Fibroblast of lung (primary cell): ENCODE results near the gene DGAT2. TPM values are rescaled to one million over a fixed set of nuclear protein-coding genes. Genes with fewer than 3 reads are reported as not detected.

ENCODE experiments used
- DNase-seq, 2 donors: peaks; one replicate each; pipeline versions ENCODE4 v3.0.0 to v3.0.0-alpha.2; 2010; ENCODE audit warnings: low read depth in 2 of 2
- H2AFZ ChIP-seq: 2 replicates; pipeline ENCODE4 v1.5.1; 2012; ENCODE audit warnings: low read length, control low read depth, inconsistent platforms
- H3K27ac ChIP-seq: 2 replicates; pipeline ENCODE4 v1.5.1; 2011; ENCODE audit warnings: low read length, control low read depth; ENCODE audit not compliant: insufficient read depth
- H3K27me3 ChIP-seq: 2 replicates; pipeline ENCODE4 v1.5.1; 2011; ENCODE audit warnings: mild to moderate bottlenecking, low read length; ENCODE audit not compliant: control insufficient read depth, insufficient read depth
- H3K36me3 ChIP-seq: 2 replicates; pipeline ENCODE4 v1.5.1; 2011; ENCODE audit warnings: low read length; ENCODE audit not compliant: control insufficient read depth, insufficient read depth
- H3K4me1 ChIP-seq: 2 replicates; pipeline ENCODE4 v1.5.1; 2011; ENCODE audit warnings: low read length; ENCODE audit not compliant: control insufficient read depth, insufficient read depth; ENCODE audit errors: extremely low read depth
- H3K4me2 ChIP-seq: 2 replicates; pipeline ENCODE4 v1.5.1; 2011; ENCODE audit warnings: low read length, control low read depth; ENCODE audit not compliant: insufficient read depth; ENCODE audit errors: extremely low read depth
- H3K4me3 ChIP-seq, 4 experiments: fragments of 200-600 bp in 1 of 4; sonication (generic) in 1 of 4; replicated peaks in 1 of 4; 2 replicates each; pipeline ENCODE4 v1.5.1; 2011 to 2016; ENCODE audit warnings: low read length in 4 of 4, low read depth in 3 of 4, mild to moderate bottlenecking in 3 of 4, control low read depth in 2 of 4, inconsistent platforms in 1 of 4, mixed read lengths in 1 of 4; ENCODE audit not compliant: insufficient read depth in 1 of 4; ENCODE audit errors: control extremely low read depth in 1 of 4
- H3K79me2 ChIP-seq: 2 replicates; pipeline ENCODE4 v1.5.1; 2012; ENCODE audit warnings: mild to moderate bottlenecking, low read length, inconsistent platforms; ENCODE audit not compliant: control insufficient read depth, insufficient read depth
- H3K9ac ChIP-seq: 2 replicates; pipeline ENCODE4 v1.5.1; 2011; ENCODE audit warnings: mild to moderate bottlenecking, low read length, control low read depth; ENCODE audit not compliant: insufficient read depth
- H3K9me3 ChIP-seq: 2 replicates; pipeline ENCODE4 v1.5.1; 2012; ENCODE audit warnings: low read depth, low read length; ENCODE audit not compliant: control insufficient read depth, insufficient read depth
- H4K20me1 ChIP-seq: 2 replicates; pipeline ENCODE4 v1.5.1; 2011; ENCODE audit warnings: low read length; ENCODE audit not compliant: control insufficient read depth, insufficient read depth; ENCODE audit errors: extremely low read depth
- CTCF ChIP-seq, 2 donors: IDR thresholded peaks in 1 of 2; conservative IDR thresholded peaks in 1 of 2; 1 replicate in 1 of 2; 2 replicates in 1 of 2; pipeline ENCODE4 v1.5.1; 2011 to 2012; ENCODE audit warnings: low read length in 2 of 2, control low read depth in 1 of 2, inconsistent platforms in 1 of 2, low read depth in 1 of 2, mild to moderate bottlenecking in 1 of 2
- EZH2 ChIP-seq: IDR thresholded peaks from 2 replicates; pipeline ENCODE4 v1.5.1; 2012; ENCODE audit warnings: low read length, control low read depth, mild to moderate bottlenecking; ENCODE audit errors: missing control alignments
- polyA plus RNA-seq, 2 donors: library from polyadenylated mRNA; depleted of rRNA in 1 of 2; stranded (reverse) in 1 of 2; unstranded in 1 of 2; fragments of >200 nt; gene quantifications; 2 replicates each; pipeline ENCODE4 v1.2.1, GENCODE V29; 2011 to 2012; ENCODE audit warnings: missing spikeins in 1 of 2
- total RNA-seq: library from RNA; depleted of rRNA; stranded (reverse); fragments of >200 nt; gene quantifications from 2 replicates; pipeline ENCODE4 v1.2.1, GENCODE V29; 2014

Gene DGAT2
- total and polyA plus RNA-seq, 2 donors (not counting 1 experiment from before 2014, with no cell fraction given): 0.32 to 1.3 TPM

DNA sequence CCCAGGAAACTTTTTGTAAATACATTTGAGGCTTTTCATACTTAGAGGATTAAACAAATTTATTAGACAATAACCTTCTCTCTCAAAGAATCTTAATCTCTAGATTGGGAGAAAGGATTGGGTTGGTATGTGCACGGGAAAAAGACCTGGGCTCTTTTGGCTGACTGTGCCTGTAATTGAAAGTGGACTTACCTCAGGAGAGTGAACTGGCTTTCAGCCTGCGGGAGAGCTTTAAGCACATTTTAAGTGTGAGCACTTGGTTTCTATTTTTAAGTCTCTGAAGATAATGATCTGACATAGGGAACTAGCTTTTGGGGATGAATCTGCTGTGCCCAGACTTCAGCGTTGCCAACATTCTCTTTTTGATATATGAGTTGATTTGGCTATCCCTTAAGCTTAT lies 82.2 kb downstream of the DGAT2 start:
- Histone ChIP-seq H3K4me3 (no peak overlapping the region), H3K27ac (no peak overlapping the region), H3K9ac (no peak overlapping the region), H3K79me2 (no peaks in the 10 kb centered on the region), H3K9me3 (no peaks in the 10 kb centered on the region), H2AFZ (no peak overlapping the region), H4K20me1 (no peaks in the 10 kb centered on the region), H3K27me3 (no peaks in the 10 kb centered on the region), H3K36me3 (no peaks in the 10 kb centered on the region), H3K4me2 (no peak overlapping the region), H3K4me1 (no peaks in the 10 kb centered on the region)
- TF ChIP-seq CTCF (conservative IDR thresholded peaks at IDR 0.05 in 1 of 2, IDR thresholded peaks at IDR 0.05 in 1 of 2; ENCODE audit: low read depth in 1 of 2, low read length in 2 of 2) (no peak), EZH2 (no peak)
- DNase-seq: no peak

Other genes starting within 250 kb of the DGAT2 start
- gene GDPD5, start 242.8 kb upstream of the DGAT2 start, total RNA-seq: 2.5 and 3.3 TPM in 2 replicates
- 2.0 and 3.1 TPM in 2 replicates for gene GDPD5, start 242.8 kb upstream of the DGAT2 start, polyA plus RNA-seq
- 750 and 828 TPM in 2 replicates for gene SERPINH1, start 206.5 kb upstream of the DGAT2 start, total RNA-seq
- 373 and 491 TPM in 2 replicates for gene SERPINH1, start 206.5 kb upstream of the DGAT2 start, polyA plus RNA-seq
- 0.17 and 0.26 TPM in 2 replicates for gene MAP6, start 99.7 kb upstream of the DGAT2 start, total RNA-seq
- 1.0 and 1.2 TPM in 2 replicates for gene MAP6, start 99.7 kb upstream of the DGAT2 start, polyA plus RNA-seq
- not detected in 2 replicates for gene MOGAT2, start 50.9 kb upstream of the DGAT2 start, total RNA-seq
- not detected in 2 replicates for gene MOGAT2, start 50.9 kb upstream of the DGAT2 start, polyA plus RNA-seq
- 19.8 and 22.1 TPM in 2 replicates for gene UVRAG, start 46.4 kb downstream of the DGAT2 start, total RNA-seq
- 13.4 and 15.8 TPM in 2 replicates for gene UVRAG, start 46.4 kb downstream of the DGAT2 start, polyA plus RNA-seq